Thyroid gland (tissue), 4 donors: Measurements from ENCODE around the gene KRTAP12-3. TPM values are rescaled to one million over a fixed set of nuclear protein-coding genes. Genes with fewer than 3 reads are reported as not detected.

Experiments used
- DNase-seq, 2 donors: peaks; one replicate each; pipeline ENCODE4 v3.0.0-alpha.2; 2019
- H3K27ac ChIP-seq, 3 donors: fragments of 200-600 bp; sonication (generic); 1 replicate in 2 of 3; 2 replicates in 1 of 3; pipeline ENCODE4 v1.5.1; 2016 to 2019; ENCODE audit warnings: mild to moderate bottlenecking in 1 of 3, moderate library complexity in 1 of 3
- H3K27me3 ChIP-seq: fragments of 200-600 bp; sonication (generic); one replicate; pipeline ENCODE4 v1.5.1; 2019
- H3K36me3 ChIP-seq, 2 donors: fragments of 200-600 bp; sonication (generic); one replicate each; pipeline ENCODE4 v1.5.1; 2016 to 2019
- H3K4me1 ChIP-seq, 2 donors: fragments of 200-600 bp; sonication (generic); one replicate each; pipeline ENCODE4 v1.5.1; 2017 to 2019
- H3K4me3 ChIP-seq, 3 donors: fragments of 200-600 bp; sonication (generic); replicated peaks in 1 of 3; 1 replicate in 2 of 3; 2 replicates in 1 of 3; pipeline ENCODE4 v1.5.1; 2016; ENCODE audit warnings: mild to moderate bottlenecking in 1 of 3
- H3K9me3 ChIP-seq: fragments of 200-600 bp; sonication (generic); one replicate; pipeline ENCODE4 v1.5.1; 2017
- POLR2A ChIP-seq, 2 donors: fragments of 450-650 bp; IDR thresholded peaks; one replicate each; pipeline ENCODE4 v1.6.1; 2017; ENCODE audit warnings: antibody characterized with exemption in 2 of 2, mild to moderate bottlenecking in 2 of 2, moderate library complexity in 1 of 2
- WGBS, 2 donors: methylation state at CpG; one replicate each; pipeline ENCODE4 v1.1.5; 2017; 5-methylcytosine and 5-hydroxymethylcytosine counted together
- intact Hi-C: fragments of 100-400 bp; cut with DNase I; formaldehyde crosslinking; loops from one replicate; pipeline ENCODE4 v1.15.1; 2023
- total RNA-seq, 4 donors: library from RNA; depleted of rRNA; stranded (reverse); fragments of >200 nt; gene quantifications; one replicate each; pipeline ENCODE4 v1.2.3, GENCODE V29; 2016
- TF ChIP-seq, protein P1 (sequence below), 6 experiments: fragments of 200-600 bp in 3 of 6; fragments of 450-650 bp in 3 of 6; sonication (generic) in 3 of 6; IDR thresholded peaks; one replicate each; pipeline ENCODE4 v1.5.1; 2016 to 2019; ENCODE audit warnings: antibody characterized with exemption in 6 of 6, mild to moderate bottlenecking in 2 of 6, inconsistent platforms in 1 of 6, moderate library complexity in 1 of 6

Gene KRTAP12-3
- total RNA-seq, 4 donors from 2014 or later = not detected

DNA sequence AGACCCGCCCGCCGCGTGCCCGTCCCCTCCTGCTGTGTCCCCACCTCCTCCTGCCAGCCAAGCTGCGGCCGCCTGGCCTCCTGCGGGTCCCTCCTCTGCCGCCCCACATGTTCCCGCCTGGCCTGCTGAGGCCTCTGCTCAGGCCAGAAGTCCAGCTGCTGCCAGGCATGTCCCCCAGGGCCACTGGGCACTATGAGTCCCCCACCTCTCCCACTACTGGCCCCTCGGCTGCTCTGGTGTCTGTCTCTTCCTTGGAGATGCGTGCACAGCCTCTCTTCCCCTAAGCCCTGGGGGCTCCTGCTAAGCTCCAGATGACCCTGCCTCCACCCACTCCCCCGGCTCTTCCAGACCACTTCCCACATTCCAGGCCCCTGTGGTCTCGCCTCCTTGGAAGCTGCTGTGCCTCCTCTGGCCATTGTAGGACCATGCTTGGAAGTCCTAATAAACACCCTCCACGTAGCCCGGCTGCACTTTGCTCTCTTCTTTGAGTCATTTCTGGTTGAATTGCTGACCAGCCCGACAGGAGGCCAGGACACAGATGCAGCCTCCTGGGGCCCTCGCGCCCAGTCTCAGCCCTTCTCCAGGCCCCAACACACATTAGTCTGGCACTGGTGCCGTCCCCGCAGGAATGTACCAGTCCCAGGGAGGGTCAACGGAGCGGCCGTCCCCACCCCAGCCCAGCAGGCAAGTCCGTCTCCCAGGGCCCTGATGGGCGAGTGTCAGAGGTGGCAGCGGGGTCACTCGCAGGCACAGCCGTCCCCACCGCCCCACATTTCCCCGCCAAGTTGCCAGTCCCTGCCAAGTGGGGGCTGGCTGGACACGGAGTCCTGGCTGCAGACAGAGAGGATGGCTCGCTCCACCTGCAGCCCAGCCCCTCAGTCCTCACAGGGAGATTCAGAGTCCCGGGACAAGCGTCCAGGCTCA is 40.3 kb downstream of the KRTAP12-3 start:
- DNase-seq = no peak
- H3K27me3 ChIP-seq = no peaks in the 10 kb centered on the region

DNA sequence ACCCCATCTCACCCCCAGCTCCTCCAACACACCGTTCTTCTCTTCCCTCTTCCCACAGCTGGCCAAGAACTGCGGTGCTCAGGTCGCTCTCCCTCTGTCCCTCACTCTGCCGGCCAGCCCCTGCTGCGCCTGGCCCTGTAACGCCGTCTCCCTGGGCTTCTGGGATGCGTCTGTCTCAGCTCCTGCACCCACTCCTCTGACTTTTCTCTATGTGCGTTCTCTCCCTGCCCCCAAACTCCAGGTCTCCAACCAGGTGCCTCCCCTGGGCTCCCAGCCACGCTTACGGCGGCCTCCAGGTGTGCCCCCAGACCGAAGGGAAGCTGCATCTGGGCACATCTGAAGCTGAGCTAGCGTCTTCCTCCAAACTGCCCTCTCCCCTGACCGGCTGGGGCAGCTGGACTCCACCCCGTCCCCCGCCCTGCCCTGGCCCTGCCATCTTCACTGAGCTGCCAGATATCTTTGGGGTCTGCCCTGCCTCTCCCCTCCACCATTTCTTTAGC is 41.8 kb downstream of the KRTAP12-3 start:
- Histone ChIP-seq H3K4me3 (no peak overlapping the region), H3K27me3 (no peaks in the 10 kb centered on the region), H3K4me1 (no peaks in the 10 kb centered on the region), H3K27ac (no peak overlapping the region), H3K36me3 (no peaks in the 10 kb centered on the region), H3K9me3 (no peaks in the 10 kb centered on the region)
- intact Hi-C loops = no loop called here
- WGBS, 2 donors = 79% methylated on average over 17 of the region's 17 CpGs
- TF ChIP-seq, protein P1, sequence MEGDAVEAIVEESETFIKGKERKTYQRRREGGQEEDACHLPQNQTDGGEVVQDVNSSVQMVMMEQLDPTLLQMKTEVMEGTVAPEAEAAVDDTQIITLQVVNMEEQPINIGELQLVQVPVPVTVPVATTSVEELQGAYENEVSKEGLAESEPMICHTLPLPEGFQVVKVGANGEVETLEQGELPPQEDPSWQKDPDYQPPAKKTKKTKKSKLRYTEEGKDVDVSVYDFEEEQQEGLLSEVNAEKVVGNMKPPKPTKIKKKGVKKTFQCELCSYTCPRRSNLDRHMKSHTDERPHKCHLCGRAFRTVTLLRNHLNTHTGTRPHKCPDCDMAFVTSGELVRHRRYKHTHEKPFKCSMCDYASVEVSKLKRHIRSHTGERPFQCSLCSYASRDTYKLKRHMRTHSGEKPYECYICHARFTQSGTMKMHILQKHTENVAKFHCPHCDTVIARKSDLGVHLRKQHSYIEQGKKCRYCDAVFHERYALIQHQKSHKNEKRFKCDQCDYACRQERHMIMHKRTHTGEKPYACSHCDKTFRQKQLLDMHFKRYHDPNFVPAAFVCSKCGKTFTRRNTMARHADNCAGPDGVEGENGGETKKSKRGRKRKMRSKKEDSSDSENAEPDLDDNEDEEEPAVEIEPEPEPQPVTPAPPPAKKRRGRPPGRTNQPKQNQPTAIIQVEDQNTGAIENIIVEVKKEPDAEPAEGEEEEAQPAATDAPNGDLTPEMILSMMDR (IDR thresholded peaks at IDR 0.05) = no peak
- TF ChIP-seq POLR2A (IDR thresholded peaks at IDR 0.05) = no peak
- DNase-seq = no peak

More for the DNA sequence above, 40.3 kb downstream of the KRTAP12-3 start:
- intact Hi-C loops = no loop called here
- Histone ChIP-seq H3K36me3 (no peaks in the 10 kb centered on the region), H3K4me1 (no peaks in the 10 kb centered on the region), H3K4me3 (no peak overlapping the region), H3K9me3 (no peaks in the 10 kb centered on the region), H3K27ac (no peak overlapping the region)
- TF ChIP-seq, protein P1 (IDR thresholded peaks at IDR 0.05) = no peak
- no peak for TF ChIP-seq POLR2A (IDR thresholded peaks at IDR 0.05)
- WGBS, 2 donors = 56 to 59% methylated on average over 23 to 33 of the region's 35 CpGs

DNA sequence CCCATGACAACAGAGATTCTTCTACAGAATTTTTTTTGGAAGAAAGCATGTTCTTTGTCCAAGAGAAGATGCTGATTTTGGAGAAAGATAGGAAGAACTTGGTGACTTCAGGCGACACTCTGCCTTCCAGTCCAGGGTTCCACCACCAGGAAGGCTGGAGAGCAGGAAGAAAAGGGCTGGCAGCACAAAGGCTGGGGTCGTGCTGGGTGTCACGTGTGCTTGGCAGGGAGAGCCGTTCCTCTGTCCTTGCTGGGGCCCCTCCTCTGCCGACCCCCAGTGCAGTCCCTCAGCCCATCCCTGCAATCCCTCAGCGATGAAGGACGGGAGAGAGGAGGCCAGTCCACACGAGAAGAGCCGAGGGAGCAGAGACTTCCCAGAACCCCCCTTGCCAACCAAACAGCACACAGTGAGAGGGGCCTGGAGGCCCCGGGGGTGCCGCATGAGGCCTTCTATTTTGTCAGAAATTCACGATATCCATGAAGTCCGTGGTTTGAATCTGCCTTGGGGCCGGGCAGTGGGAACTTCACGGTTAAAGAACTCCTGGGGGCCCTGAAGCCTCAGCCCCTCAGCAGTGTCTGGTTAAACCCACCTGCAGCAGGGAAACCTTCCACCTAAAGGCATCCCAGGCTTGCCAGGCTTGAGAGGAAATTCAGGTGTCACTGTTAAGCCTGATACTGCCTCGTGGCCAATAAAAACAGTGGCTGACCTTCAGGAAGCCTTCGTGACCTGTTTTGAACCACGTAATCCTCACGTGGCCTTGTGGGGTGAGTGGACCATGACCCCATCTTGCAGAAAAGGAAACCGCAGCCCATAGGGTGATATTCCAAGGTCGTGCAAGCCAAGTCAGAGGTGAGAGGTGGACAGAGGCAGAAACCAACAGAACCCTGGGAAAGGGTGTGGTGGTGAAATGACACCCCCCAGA is 42.6 kb downstream of the KRTAP12-3 start:
- Histone ChIP-seq H3K9me3 (no peaks in the 10 kb centered on the region), H3K27ac (no peak overlapping the region), H3K27me3 (no peaks in the 10 kb centered on the region), H3K4me3 (no peak overlapping the region), H3K36me3 (no peaks in the 10 kb centered on the region), H3K4me1 (no peaks in the 10 kb centered on the region)
- intact Hi-C loops = no loop called here
- DNase-seq = no peak
- TF ChIP-seq POLR2A (IDR thresholded peaks at IDR 0.05) = no peak
- TF ChIP-seq, protein P1 (IDR thresholded peaks at IDR 0.05) = no peak
- WGBS, 2 donors = 72 to 76% methylated on average over 18 of the region's 21 CpGs

- no peaks in the 10 kb centered on the region for H3K4me1 ChIP-seq
- no peaks in the 10 kb centered on the region for H3K36me3 ChIP-seq
- intact Hi-C loops = no loop called here
- WGBS, 2 donors = 87% methylated on average over 14 of the region's 14 CpGs
- no peaks in the 10 kb centered on the region for H3K9me3 ChIP-seq
- TF ChIP-seq, protein P1 (IDR thresholded peaks at IDR 0.05) = no peak
- no peak for TF ChIP-seq POLR2A (IDR thresholded peaks at IDR 0.05)
- DNase-seq = no peak
- H3K27ac ChIP-seq = no peak overlapping the region
- peaks cover under 1% of the 10 kb centered on the region for H3K27me3 ChIP-seq
- no peak overlapping the region for H3K4me3 ChIP-seq
Measured at GRCh38 chr21:44701023-44701400, 43.3 kb downstream of the KRTAP12-3 start.
